AG09309 (cell line): Measurements from ENCODE around the gene HCN3.
A peak's percentile ranks its signal among the peaks of the same experiment; 100 is the strongest.

Experiments
- DNase-seq: peaks from one replicate; pipeline ENCODE4 v3.0.0-alpha.2; 2010; ENCODE audit warnings: low read depth
- H3K4me3 ChIP-seq: 2 replicates; pipeline ENCODE4 v1.5.1; 2011; ENCODE audit warnings: mild to moderate bottlenecking, low read depth, low read length, moderate library complexity; ENCODE audit not compliant: control insufficient read depth
- CTCF ChIP-seq: IDR thresholded peaks from 2 replicates; pipeline ENCODE4 v1.5.1; 2011; ENCODE audit warnings: mild to moderate bottlenecking, low read depth, low read length, inconsistent platforms; ENCODE audit not compliant: insufficient read depth, control insufficient read depth; ENCODE audit errors: missing control alignments

HCN3 gene

GRCh38 chr1:155301342-155301841 is 24.1 kb downstream of the HCN3 start, which contains the start of gene PKLR:
Gene PKLR, minus strand, starts transcription at chr1:155301438. Its CDS starts 43 bp downstream, at chr1:155301395.
- no peak within 1 kb of the TSS for H3K4me3 ChIP-seq
- TF ChIP-seq CTCF, result no peak
- DNase-seq, result no peak

- no peak for TF ChIP-seq CTCF
- no peak overlapping the region for H3K4me3 ChIP-seq
- DNase-seq, result no peak
Measured at GRCh38 chr1:155304558-155305063, 27.3 kb downstream of the HCN3 start.

- TF ChIP-seq CTCF, result no peak
- peak; percentile 31 for DNase-seq
Measured at GRCh38 chr1:155305881-155306391, 28.7 kb downstream of the HCN3 start.

GRCh38 chr1:155307247-155307740 is 30.0 kb downstream of the HCN3 start:
- no peak for DNase-seq
- no peak overlapping the region for H3K4me3 ChIP-seq
- TF ChIP-seq CTCF, result peak; percentile 37

More at GRCh38 chr1:155305881-155306391, 28.7 kb downstream of the HCN3 start:
- H3K4me3 ChIP-seq, result no peak overlapping the region

GRCh38 chr1:155308493-155309422 is 31.5 kb downstream of the HCN3 start, which contains the start of gene FDPS:
Gene FDPS, plus strand, starts transcription at chr1:155308866. Its CDS starts 924 bp downstream, at chr1:155309790.
- TF ChIP-seq CTCF, result no peak
- DNase-seq, result peak; percentile 95
- peak within 1 kb of the TSS; percentile 65 for H3K4me3 ChIP-seq

GRCh38 chr1:155309423-155310021 is 32.3 kb downstream of the HCN3 start:
- no peak for DNase-seq
- TF ChIP-seq CTCF, result no peak
- H3K4me3 ChIP-seq, result peak overlapping the region; percentile 65
